Epithelial cell of esophagus (primary cell): Measurements from ENCODE around the gene SYT8.

Experiments
- DNase-seq: peaks from one replicate; pipeline ENCODE4 v3.0.0; 2010; ENCODE audit warnings: low read depth
- H3K4me3 ChIP-seq: 2 replicates; pipeline ENCODE4 v1.5.1; 2011; ENCODE audit warnings: mild to moderate bottlenecking, low read length, control low read depth
- CTCF ChIP-seq: IDR thresholded peaks from 2 replicates; pipeline ENCODE4 v1.5.1; 2011; ENCODE audit warnings: low read depth, mild to moderate bottlenecking, low read length, control low read depth, inconsistent platforms; ENCODE audit not compliant: insufficient read depth; ENCODE audit errors: missing control alignments

The SYT8 gene

GRCh38 chr11:1845095-1845429 is 10.3 kb downstream of the SYT8 start:
- TF ChIP-seq CTCF, result no peak
- DNase-seq, result no peak
- no peak overlapping the region for H3K4me3 ChIP-seq

- H3K4me3 ChIP-seq, result no peak overlapping the region
- DNase-seq, result no peak
- TF ChIP-seq CTCF, result no peak
Observed at GRCh38 chr11:1845561-1846452, 11.0 kb downstream of the SYT8 start.

GRCh38 chr11:1846453-1846932 is 11.7 kb downstream of the SYT8 start:
- no peak for DNase-seq
- TF ChIP-seq CTCF, result no peak

GRCh38 chr11:1847006-1847735 is 12.4 kb downstream of the SYT8 start:
- no peak for DNase-seq
- H3K4me3 ChIP-seq, result no peak overlapping the region
- no peak for TF ChIP-seq CTCF

More at GRCh38 chr11:1846453-1846932, 11.7 kb downstream of the SYT8 start:
- H3K4me3 ChIP-seq, result no peak overlapping the region

GRCh38 chr11:1847926-1848639 is 13.3 kb downstream of the SYT8 start:
- no peak for DNase-seq
- no peak overlapping the region for H3K4me3 ChIP-seq
- no peak for TF ChIP-seq CTCF

GRCh38 chr11:1848640-1849430 is 14.0 kb downstream of the SYT8 start:
- no peak overlapping the region for H3K4me3 ChIP-seq
- TF ChIP-seq CTCF, result no peak
- no peak for DNase-seq
